HG03066 (cell line): ENCODE results near the gene HSPB9.
"Not testable (repeated sequence)": the region's sequence is repeated elsewhere in the genome, so short reads cannot be mapped to it uniquely, and the experiment has no call there.

Experiments used
- ATAC-seq: cut with Tn5 transposase; IDR thresholded peaks from one replicate; pipeline ENCODE4 v1.9.1; 2021; ENCODE audit warnings: low read depth; ENCODE audit not compliant: unreplicated experiment

The HSPB9 gene

DNA sequence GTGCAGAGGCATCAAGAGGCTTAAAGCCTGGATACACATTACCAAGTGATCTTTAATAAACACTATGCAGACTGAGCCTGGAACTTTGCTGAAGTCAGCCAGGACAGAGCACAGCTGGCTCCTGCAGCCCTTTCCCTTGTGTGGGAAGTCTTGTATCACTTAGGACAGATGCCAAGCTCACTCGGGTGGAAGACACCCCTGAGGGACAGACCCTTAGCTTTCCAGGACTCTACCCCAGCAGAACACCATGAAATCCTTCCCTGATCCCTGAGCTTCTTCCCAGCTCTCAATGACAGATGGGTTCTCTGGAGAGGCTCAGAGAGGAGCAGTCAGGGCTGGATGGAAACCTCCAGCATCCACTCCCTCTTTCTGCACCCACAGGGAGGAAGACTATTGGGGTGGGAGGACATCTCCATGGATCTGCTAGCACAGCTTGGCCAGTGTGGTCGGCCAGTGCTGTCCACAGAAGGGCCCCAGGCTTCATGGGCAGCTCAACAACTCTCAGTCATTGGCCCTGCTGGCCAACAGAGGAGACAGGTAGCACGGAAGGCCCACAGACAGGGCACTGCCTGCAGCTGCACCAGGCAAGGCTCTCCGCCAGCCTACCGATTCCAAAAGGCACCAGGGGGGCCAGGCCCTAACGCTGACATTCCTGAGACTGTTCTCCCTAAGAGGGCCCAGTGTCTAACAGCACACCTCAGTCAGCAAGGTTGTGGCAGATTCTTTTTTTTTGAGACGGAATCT lies 16.3 kb downstream of the HSPB9 start:
- ATAC-seq: no peak

DNA sequence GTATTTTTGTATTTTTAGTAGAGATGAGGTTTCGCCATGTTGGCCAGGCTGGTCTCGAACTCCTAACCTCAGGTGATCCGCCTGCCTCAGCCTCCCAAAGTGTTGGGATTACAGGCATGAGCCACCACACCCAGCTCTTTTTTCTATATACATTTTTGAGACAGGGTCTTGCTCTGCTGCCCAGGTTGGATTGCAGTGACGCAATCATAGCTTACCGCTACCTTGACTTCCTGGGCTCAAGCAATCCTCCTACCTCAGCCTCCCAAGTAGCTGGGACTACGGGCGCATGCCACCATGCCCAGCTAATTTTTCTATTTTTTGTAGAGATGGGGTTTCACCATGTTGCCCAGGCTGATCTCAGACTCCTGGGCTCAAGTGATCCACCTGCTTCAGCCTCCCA lies 18.1 kb downstream of the HSPB9 start:
- not testable (repeated sequence) for ATAC-seq

DNA sequence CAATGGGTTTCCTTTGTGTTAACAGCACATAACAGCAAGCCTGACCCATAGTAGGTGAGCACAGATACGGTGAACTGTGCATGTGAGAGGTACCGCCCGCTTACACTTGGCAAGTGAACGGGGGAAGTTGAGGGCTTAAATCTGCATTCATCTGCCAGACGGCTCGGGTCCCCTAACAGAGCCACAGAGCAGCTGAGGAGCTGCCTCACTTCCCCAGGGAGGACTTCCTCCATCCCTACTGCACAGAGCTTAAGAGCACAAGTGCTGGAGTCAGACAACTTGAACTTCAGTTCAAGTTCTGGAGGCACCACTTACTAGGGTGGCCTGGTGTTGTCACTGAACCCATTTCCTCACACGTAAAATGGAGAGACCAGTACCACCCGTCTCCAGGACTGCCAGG lies 18.8 kb downstream of the HSPB9 start:
- ATAC-seq: no peak

DNA sequence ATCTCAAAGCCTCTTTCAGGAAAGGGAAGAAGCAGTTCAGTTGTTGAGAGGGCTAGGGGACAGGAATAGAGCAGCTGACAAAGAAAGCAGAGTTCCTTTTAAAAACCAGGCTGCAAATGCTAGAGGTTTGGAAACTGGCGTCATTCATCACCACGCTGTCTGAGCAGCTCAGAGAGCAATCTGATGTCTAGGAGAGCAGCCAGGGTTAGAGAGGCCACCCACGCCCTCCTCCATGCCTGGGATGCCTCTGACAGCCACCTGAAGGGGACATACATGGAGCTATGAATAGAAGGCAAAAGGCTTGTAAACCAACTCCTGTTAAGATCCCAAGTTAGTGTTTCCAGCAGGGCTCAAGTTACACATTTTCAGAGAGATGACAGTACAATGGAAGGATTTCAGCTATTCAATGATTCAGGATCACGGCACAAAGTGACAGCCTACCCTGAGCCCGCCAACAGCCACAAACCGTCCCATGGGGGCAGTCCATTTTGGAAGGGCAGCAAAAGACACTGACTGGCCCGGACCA lies 19.8 kb downstream of the HSPB9 start:
- ATAC-seq: no peak

DNA sequence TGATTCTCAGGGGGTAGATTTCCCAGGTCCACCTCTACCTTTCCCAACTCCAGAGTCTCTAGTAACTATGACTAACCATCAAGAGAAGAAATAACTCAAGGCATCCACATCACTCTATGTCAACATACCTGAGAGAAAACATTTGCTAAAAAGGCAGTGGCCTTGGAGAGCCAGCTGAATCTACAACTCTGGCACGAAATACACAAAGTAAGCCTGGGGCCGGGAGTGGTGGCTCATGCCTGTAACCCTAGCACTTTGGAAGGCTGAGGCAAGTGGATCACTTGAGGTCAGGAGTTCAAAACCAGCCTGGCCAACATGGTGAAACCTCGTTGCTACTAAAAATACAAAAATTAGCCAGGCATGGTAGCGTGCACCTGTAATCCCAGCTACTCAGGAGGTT lies 20.5 kb downstream of the HSPB9 start:
- ATAC-seq: not testable (repeated sequence)

DNA sequence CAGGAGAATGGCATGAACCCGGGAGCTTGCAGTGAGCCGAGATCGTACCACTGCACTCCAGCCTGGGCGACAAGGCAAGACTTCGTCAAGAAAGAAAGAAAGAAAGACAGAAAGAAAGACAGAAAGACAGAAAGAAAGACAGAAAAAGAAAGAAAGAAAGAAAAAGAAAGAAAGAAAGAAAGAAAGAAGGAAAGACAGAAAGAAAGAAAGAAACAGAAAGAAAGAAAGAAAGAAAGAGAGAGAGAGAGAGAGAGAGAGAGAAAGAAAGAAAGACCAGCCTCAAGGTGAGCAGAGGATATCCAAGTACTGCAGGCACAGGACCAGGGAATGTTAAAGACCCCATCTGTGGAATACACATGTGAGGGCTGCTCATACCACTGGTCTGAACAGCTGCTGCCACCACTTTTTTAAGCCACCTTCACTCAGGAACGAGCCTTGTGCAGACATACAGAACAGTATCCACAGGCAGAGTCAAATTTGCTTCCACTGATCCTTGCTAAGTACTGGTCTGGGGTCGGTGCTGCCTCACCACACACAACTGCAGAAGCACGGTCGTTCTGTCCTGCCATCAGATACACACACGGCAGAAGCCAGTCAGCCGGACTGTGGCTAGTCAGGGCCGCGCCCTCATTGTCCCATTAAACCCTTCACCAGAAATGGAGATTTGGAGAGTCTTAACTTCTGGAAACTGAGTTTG lies 24.5 kb downstream of the HSPB9 start:
- ATAC-seq: no peak

DNA sequence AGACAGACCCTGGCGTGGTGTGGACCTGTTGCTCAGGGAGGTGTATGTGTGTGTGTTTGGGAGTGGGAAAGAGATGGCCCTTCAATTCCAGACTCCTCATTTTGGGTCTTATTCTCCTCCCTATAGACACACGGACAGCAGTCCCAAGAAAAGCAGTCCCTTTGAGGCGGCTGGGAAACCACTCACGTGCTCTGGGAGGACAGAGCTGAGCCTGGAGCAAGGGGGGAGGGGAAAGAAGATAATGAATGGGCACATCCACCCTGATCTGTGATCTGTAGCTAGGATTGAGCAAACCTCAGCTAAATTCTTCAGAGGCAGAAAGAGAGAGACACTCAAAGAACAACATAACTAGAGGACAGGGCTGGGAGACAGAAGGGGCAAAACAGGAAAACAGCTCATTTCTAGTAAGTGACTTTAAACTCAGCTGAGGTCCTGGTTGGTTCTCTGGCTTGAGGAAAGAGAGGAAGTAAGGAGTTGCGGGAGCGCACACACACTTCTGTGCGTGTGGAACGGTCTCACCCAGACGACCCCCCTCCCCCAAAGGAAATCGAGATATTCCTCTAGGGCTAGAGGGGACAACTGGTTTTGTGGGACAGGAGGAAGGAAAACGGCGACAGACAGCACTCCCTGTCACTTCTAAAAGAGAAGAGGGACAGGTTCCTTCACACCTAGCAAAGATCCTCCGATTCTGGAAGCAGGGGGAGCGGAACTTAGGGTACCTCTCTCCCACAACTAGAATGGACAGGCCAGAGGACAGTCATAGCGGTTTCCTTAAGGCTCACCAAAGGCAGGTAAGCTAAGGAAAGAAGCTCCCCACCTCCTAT lies 31.5 kb downstream of the HSPB9 start:
- ATAC-seq: no peak

DNA sequence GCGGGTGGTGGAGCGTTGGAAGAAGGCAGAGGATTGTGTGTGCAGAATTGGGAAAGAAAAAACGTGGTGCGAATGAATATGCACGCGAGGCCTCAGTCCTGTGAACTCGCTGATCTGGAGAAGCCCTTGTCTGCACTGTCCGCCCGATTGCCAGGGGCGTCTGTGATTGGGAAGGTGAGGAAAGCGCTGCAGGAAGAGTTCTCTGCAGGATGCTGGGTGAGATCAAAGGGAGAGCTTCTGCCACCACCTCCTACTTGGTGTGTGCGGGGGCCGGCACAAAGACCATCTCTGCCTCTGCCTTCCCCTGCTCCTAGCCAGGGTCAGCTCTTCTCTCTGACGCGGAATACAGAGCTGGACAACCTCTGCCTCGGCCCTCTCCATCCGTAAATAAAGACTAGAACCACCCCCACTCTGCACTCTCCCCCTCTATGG lies 33.0 kb downstream of the HSPB9 start:
- no peak for ATAC-seq

DNA sequence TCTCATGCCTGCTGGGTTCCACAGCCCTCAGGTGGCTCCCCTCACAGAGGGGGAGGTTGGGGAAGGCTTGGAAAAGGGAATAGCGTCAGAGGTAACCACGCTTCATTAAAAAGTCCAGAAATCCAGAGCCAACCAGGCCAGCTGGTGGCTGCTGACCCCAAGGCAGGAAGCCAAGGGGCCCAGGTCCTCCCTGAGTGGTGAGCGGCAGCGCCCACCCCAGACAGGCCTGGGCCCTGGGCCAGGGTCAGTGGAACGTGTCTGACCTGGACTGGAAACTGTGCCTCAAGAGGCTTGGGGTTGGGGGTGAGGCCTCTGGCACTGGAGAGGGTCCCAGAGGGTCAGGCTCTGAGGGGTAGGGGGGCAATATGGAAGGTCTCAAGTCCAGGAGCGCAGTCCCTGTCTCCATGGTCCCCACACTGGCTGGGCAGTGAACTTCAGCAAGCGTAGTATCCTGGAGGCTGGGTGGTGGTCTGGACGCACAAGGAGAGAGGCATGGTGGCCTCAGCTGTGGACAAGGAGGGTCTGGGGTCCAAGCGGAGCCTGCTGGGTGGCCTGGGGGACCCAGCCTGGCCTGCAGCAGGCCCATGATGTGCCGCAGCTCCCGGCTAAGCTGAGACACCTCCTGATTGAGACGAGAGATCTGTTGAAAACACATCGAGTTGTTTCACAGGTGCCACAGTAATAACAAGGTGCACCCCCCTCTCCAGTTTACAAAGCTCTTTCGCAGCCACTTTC lies 37.4 kb downstream of the HSPB9 start:
- no peak for ATAC-seq

DNA sequence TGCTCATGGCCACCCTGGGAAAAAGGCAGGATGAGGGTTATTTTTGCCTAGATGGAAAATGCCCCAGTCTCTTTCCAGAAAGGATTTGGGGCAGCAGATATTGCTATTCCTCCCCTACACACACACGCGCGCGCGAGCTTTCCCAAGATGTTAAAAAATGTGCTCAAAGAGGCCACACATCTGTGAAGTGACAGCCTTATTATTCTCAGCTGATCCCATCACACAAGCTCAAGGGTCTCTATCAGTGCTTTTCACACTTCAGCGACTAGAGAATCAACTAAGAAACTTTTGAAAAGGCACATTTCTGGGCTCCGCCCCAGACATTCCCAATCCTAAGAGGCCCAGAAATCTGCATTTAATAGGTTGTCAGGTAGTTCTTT lies 37.9 kb downstream of the HSPB9 start:
- ATAC-seq: no peak

DNA sequence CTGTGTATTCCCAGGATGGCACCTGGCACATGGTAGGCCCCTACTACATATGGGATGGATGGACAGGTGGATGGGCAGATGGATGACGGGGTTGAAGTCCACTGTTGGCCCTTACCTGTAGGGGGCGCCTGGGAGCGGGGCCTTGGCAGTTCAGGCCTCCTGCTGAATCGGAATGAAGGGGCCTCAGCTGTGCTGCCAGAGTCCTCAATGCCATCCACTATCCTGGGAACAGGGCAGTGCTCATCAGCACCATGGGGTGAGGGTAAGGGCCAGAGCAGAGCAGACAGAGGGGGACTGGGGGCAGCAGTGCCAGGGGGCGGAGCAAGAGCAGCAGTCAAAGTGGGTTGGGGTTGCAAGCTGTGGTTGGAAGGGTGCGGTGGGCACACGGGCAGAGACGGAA lies 40.5 kb downstream of the HSPB9 start:
- no peak for ATAC-seq

DNA sequence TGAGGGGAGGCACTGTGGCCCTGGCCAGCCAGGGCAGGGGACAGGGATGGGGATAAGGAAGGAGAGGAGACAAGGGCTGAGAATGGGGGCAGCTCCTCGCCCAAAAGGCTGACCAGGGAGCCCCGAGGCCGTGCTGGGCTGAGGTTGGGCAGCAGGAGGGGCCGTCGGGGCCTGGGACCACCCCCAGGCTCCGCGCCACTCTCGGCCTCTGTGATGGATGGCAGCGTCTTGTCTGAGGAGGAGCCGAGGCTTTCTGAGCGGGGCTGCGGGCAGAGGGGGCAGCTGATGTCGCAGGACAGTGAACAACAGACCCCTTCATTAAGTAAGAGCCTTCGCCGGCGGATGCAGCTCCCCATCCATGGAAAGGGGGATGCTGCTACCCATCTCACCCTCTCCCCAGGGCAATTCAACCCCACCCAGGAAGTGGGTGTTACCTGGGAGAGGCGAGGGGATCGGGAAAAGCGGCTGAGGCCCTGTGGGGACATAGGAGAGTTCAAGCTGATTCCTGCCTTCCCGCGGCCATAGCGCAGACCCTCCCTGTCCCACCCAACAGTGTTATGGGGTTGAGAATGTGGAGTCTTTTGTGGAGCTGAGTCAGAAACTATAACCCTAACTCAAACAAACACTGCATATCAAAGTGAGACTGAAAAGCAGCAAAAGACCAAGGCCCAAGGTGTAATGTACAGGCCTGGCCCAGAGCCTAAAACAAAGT lies 41.2 kb downstream of the HSPB9 start:
- no peak for ATAC-seq

DNA sequence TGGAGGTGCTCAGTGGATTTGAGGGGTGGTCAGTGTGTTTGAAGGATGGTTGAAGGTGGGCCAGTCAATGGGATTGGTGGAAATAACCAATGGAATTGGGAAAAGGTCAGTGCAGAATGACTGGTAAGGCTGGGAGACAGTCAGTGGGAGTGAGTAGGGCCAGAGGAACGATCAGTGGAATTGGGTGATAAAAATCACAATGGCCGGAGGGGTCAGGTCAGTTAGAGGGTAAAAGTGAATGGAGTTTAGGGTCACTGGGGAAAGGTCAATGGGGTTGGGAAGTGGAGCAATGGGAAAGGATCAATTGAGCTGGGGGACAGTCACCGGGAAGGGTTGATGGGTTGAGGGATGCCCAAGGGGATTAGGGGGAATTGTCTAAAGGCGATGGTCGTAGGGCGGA lies 43.1 kb downstream of the HSPB9 start:
- ATAC-seq: no peak

DNA sequence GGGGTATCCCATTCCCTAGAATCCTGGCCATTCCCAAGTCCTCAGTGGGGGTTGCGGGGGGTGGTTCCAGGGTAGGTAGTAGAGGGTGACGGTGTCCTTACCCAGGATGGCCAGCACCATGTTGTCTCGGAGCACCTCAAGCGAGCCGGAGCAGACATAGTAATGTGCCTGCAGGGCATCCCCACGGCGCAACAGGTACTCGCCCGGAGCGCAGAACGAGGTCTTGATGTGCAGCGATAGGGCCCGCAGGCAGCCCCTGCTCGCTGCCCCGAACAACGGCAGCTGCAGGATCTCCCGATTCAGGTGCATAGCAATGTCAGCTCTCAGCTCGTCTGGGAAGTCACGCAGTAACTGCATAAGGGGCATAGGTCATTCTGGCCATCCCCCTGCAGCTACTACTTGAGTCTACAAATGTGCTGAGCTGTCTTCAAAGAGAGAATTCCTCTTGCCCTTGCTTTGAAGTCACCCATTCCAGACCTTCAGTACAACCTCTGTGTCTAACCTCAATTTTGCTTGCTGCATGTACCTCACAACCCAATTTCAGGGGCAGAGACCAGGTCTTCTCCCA lies 43.7 kb downstream of the HSPB9 start:
- no peak for ATAC-seq

DNA sequence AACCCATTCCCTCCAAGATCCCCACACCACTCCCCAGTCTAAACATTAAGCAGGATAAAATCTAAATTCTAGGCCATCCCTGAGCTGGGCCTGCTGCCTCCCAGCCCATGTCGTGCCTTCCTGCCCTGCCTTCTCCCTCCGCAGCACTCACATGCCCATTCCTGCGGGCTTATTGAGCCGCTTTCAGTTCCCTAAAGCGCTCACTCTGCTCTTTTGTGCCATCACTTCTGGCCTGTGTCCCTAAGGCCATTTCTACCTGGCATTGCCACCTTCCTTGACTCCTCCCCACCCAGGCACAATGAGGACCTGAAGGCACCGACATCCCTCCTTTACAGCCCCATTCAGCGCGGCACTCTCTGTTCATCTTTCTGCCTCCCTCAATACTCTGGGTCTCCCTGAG lies 45.2 kb downstream of the HSPB9 start:
- ATAC-seq: no peak

DNA sequence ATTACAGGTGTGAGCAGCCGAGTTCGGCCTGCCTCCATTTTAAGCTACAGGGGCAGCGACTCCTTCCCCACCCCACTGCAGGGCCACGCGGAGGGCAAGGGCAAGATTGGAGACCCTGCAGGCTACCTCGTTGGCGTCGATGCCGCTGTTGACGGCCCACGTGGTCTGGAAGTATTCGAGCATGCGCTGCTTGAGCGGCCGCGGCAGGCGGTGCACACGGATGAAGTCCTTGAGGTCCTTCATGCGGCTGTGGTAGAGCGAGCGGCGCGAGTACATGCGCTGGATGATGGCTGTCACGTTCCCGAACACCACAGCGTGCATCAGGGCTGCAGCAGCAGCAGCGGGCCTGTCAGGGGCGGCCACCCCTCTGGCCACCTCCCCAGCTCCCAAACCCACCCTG lies 46.7 kb downstream of the HSPB9 start:
- ATAC-seq: no peak

DNA sequence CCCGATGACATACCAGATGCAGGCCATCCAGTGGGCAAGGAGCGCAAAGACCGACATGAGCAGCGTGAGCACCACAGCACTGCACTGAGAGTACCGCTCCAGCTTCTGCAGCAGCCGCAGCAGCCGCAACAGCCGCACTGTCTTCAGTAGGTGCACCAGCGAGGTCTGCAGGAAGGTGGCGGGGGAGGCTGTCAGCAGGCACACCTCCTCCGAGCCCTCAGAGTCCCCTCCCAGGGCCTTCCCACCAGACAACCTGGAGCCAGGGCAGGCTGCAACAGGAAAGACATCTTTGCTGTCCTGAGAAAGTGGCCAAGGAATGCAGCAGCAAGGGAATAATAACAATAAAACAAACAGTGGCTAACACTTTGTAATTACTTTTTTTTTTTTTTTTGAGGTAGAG lies 49.2 kb downstream of the HSPB9 start:
- ATAC-seq: no peak
